GM10248 (cell line): Measurements from ENCODE around the gene JSRP1.

Experiments
- CTCF ChIA-PET: fragments of 300-600 bp; sonication (Branson Sonifier 250); formaldehyde crosslinking; extraction: SDS; loops from one replicate; lab custom pipeline; 2021; ENCODE audit warnings: antibody characterized with exemption; lab: Yijun Ruan, JAX
- POLR2A ChIA-PET: fragments of 350-650 bp; sonication (Branson Sonifier 250); formaldehyde crosslinking; extraction: SDS; loops from one replicate; lab custom pipeline; 2020; ENCODE audit warnings: antibody characterized with exemption; lab: Yijun Ruan, JAX
- DNase-seq: peaks from one replicate; pipeline ENCODE4 v3.0.0; 2012; ENCODE audit errors: extremely low spot score
- TF ChIP-seq, protein P1 (sequence below): IDR thresholded peaks from 2 replicates; pipeline ENCODE4 v1.5.1; 2012; ENCODE audit warnings: mild to moderate bottlenecking, low read depth; ENCODE audit errors: extremely low read depth, missing control alignments, control extremely low read depth

Gene JSRP1

DNA sequence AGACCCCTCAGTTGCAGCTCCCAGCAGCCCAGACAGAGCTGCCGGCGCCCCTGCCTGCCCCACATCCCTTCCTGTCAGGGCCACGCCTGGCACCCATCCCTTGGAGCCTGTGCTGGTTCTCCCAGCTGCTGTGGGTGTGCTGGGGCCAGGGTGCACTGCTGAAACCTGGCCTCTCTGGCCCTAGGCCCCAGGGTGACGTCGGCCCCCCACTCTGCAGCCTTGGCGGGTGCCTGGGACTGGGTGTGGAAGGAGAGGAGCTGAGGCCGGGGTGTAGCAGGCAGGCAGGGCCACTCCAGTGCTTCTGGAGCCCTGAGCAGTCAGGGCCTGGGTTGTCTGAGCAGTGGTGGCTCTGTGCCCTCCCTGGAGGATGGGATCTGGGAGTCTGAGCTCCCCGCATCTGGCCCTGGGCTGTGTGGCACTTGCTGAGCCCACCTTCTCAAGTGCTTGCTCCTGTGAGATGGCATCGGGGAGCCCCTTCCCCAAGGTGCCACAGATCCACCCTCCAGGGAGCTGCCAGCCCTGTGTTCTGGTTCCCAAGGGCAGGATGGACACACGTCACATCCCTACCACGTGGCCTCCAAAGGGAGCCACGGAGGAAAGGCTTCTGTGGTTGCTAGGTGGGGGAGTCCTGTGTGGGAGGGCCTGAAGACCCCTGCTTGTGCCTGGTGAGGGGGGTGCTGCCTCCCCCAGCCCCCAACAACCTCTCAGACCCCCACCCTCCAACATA is 25.2 kb downstream of the JSRP1 start:
- ChIA-PET POLR2A (interaction anchor here (0.6 kb wide), 1 partner anchor 85 kb away, joined by 9 read pairs; no protein-coding TSS in a partner anchor), CTCF (interaction anchor here (1.0 to 1.3 kb wide), 6 partner anchors 30 to 342 kb away, joined by 3 to 4 read pairs (median 3); no protein-coding TSS in a partner anchor)
- TF ChIP-seq, protein P1, sequence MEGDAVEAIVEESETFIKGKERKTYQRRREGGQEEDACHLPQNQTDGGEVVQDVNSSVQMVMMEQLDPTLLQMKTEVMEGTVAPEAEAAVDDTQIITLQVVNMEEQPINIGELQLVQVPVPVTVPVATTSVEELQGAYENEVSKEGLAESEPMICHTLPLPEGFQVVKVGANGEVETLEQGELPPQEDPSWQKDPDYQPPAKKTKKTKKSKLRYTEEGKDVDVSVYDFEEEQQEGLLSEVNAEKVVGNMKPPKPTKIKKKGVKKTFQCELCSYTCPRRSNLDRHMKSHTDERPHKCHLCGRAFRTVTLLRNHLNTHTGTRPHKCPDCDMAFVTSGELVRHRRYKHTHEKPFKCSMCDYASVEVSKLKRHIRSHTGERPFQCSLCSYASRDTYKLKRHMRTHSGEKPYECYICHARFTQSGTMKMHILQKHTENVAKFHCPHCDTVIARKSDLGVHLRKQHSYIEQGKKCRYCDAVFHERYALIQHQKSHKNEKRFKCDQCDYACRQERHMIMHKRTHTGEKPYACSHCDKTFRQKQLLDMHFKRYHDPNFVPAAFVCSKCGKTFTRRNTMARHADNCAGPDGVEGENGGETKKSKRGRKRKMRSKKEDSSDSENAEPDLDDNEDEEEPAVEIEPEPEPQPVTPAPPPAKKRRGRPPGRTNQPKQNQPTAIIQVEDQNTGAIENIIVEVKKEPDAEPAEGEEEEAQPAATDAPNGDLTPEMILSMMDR: no peak
- DNase-seq: no peak

DNA sequence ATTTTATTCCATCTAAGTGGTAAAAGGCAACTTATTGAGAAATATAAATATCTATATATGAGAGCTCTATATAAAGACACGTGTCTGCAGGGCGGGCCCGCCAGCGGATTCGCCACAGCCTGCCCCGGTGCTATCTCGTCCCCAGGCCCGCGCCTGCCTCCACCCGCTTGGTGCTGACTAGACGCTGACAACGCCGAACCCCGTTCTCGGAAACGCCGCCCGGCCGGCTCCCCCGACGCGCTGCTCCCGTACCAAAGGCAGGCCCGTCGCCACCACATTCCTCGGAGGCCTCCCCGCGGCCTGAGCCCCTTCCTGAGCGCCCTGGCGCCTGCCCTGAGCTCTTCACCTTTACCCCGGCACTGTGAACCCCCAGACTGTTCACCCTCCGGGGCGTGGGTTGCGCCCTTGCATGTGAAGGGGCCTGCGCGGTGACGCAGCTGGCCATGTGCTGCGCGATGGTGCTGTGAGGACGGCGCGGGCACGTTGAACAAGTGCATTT is 26.1 kb downstream of the JSRP1 start:
- TF ChIP-seq, protein P1: no peak
- POLR2A ChIA-PET: no interaction called here
- CTCF ChIA-PET: interaction anchor here (0.9 to 1.3 kb wide), 7 partner anchors 9 to 341 kb away, joined by 3 to 4 read pairs (median 3); no protein-coding TSS in a partner anchor
- no peak for DNase-seq

DNA sequence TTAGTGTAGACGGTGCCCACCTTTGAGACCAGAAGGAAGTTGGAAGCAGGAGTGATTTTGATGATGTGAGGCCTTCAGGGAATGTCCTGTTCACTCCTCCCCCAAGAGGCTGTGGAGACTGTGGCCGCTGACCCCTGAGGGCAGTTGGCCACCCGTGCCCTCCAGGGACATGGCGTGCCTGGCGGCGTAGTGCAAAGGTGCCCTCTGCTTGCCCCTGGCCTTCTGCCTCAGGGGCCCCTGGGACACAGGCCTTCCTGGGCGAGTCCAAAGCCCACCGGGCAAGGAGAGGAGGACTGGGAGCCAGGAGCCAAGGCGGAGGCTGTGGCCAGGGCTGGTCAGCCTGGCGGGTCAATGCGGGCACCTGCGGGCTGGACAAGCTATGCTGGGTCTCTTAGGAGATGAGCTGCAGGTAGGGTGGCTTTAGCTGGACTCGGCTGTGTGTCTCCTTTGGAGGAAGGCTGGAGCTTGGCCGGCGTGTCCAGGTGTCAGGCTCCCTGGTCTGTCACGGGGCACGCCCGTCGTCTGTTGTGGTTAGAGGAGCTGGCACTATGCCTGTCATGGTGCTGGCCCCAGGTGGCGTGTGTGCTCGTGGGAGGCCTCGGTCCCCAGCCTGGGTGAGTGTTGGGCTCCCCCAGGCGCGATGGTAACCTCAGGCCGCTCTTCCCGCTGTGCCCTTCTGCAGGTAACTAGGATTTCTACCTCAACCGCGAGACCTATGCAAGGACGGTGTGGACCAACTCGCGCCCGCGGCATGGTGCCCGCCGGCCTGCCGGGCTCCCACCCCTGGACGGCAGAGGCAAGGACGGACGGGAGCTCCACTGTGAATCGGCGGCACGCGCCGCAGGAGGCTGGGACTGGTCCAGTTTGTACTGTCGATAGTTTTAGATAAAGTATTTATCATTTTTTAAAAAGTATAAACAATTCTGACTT is 26.8 kb downstream of the JSRP1 start:
- TF ChIP-seq, protein P1: no peak
- CTCF ChIA-PET: interaction anchor here (0.9 to 1.3 kb wide), 5 partner anchors 8 to 163 kb away, joined by 3 to 4 read pairs (median 3); no protein-coding TSS in a partner anchor
- DNase-seq: no peak
- POLR2A ChIA-PET: no interaction called here

DNA sequence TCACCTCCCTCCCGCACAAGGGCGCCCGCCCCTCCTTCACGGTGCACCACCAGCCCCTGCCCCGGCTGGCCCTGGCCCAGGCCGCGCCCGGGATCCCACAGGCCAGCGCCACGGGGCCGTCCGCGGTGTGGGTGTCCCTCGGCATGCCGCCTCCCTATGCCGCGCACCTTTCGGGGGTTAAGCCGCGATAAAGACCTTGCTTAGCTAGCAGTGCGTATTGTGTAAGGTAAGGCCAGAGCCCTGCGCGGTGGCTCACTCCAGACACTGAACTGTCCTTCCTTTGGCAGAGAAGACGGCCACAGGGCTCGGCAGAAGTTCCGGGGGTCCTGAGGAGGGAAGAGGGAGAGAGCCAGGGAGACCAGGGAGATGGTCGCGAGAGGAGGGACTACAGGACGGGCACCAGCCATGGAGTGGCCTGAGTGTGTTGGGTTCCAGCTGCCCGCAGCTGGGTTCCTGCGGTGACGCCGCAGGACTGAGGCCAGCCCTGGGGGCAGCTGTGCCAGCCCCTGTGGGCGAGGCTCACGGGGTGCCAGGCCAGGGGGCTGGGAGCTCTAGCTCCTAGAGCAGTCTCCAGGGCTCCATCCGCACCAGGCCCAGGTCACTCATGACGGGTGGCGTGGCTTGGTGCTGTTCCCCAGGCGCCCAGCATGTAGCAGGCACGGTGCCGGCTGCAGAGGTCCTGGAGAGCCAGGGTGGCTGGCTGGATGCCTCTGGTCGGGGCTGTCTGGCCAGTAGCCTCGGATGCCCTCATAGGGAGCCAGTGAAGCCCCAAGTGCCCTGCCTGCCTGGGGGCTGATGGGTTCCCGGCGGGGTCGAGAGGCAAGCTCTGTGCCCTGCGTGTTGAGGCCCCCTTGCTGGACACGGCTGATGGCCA is 27.8 kb downstream of the JSRP1 start:
- ChIA-PET CTCF (interaction anchor here (1.0 to 3.7 kb wide), 2 partner anchors 7 to 13 kb away, joined by 3 to 14 read pairs; partner anchors contain the start of gene PLEKHJ1), POLR2A (interaction anchor here (0.6 to 0.8 kb wide), 2 partner anchors 43 to 334 kb away, joined by 3 to 4 read pairs; no protein-coding TSS in a partner anchor)
- no peak for DNase-seq
- TF ChIP-seq, protein P1: no peak

DNA sequence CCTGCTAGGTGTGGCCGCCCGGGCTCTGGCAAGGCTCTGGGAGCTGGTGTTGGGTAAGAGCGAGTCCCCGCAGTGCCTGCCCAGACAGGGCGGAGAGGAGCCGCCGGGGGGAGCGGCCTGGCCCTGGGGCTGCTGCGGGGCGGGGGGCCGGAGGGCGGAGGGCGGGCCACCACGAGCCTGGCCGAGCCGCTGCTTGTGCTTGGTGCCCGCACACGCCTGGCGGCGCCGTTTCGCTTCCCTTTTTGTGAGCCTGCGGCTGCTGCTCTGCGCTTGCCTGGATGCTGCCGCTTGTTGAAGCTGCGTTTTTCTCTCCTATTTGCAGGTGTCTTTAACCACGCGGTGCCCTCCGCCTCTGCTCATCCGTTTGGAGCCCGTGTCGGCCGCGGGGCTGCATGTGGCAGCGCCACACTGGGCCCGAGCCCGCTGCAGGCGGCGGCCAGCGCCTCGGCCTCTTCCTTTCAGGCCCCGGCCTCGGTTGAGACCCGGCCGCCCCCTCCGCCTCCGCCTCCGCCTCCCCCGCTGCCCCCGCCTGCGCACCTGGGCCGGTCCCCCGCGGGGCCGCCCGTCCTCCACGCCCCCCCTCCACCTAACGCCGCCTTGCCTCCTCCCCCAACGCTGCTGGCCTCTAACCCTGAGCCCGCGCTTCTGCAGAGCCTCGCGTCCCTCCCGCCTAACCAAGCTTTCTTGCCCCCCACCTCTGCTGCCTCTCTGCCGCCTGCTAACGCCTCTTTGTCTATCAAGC is 28.6 kb downstream of the JSRP1 start:
- ChIA-PET CTCF (interaction anchor here (1.3 to 3.7 kb wide), 2 partner anchors 8 to 44 kb away, joined by 3 to 14 read pairs; partner anchors contain the start of gene PLEKHJ1), POLR2A (interaction anchor here (0.6 to 0.8 kb wide), 3 partner anchors 42 to 335 kb away, joined by 3 to 5 read pairs (median 4); partner anchors contain the start of gene DOT1L)
- TF ChIP-seq, protein P1: peak; percentile 28
- DNase-seq: peak; percentile 61
